ENCODE data around the gene GNL1. TPM values are rescaled to one million over a fixed set of nuclear protein-coding genes. Genes with fewer than 3 reads are reported as not detected.
A peak's percentile ranks its signal among the peaks of the same experiment; 100 is the strongest.

The GNL1 gene
- total RNA-seq, 1 experiment from 2014 or later: 42.1 TPM

DNA sequence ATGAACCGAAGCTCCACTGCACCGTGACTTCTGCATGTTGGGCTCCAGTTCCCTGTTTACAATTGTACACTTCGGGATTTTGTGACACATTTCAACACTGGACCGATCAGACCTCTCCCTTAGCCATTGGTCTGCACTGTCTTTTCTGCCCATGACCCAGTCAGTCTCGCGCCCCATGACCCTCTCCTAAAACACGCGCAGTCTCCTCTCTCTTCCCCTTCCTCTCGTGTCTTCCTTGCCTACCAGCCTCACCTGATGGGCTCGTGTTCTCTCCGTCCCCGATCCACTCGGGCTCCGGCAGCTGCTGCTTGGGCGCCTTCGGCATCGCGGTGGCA is 14.4 kb upstream of the GNL1 start:
- DNase-seq (ENCODE audit: low spot score): no peak

DNA sequence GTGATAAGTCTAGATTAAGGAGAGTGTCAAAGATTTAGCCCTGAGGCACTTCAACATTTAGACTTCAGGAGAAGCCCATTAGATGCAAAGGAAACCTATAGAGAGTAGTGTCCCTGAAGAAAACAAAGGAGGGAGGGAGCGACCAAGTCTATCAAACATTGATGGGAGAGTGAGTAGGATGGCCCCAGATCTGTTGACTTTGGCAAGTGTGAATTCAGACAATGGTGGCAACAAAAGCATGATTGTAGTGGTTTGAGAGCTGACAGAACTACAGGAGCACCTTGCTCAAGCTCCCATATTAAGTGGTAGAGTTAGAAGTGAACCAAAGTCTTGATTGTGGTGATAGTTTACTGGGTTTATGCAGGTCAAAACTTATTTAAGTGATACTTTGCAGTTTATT is 14.0 kb upstream of the GNL1 start:
- no peak for DNase-seq (ENCODE audit: low spot score)

GRCh38 chr6:30568245-30568644 is 12.0 kb upstream of the GNL1 start:
- DNase-seq (ENCODE audit: low spot score): no peak

DNA sequence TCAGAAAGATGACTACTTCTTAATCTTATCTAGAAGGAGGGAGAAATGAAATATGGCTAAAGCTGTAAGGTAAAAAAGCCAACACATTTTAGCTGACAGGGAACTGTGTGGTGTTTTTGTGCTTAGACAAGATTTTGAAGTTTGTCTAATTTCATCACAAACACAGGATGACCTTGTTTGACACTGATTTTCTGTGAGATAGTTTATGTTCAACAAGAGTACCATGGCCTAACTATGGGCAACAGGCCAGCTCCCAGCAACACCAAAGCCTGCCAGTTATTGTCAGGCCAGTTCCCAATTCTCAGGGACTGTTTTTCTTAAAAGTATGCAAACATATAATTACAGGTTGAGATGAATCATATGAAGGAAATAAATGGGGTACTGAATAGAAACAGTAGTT is 9.5 kb upstream of the GNL1 start:
- DNase-seq (ENCODE audit: low spot score): no peak

DNA sequence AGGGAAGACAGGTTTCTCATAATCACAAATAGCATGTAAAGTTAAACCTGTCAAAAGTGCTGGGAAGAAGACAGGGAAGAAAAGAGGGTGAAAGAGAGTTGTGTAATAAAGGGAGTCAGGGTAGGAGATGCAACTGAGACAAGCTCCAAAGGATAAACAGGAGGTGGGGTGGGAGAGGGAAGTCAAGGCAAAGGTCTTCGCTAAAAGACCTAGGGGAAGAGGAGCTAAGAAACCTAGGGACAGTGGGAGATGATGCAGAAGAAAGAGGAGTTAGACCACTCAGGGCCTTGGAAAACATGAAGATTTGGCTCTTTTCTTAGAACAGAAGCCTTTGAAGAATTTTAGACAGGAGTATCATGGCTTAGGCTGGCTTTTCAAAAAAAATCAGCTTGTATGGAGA is 7.8 kb upstream of the GNL1 start:
- no peak for DNase-seq (ENCODE audit: low spot score)

DNA sequence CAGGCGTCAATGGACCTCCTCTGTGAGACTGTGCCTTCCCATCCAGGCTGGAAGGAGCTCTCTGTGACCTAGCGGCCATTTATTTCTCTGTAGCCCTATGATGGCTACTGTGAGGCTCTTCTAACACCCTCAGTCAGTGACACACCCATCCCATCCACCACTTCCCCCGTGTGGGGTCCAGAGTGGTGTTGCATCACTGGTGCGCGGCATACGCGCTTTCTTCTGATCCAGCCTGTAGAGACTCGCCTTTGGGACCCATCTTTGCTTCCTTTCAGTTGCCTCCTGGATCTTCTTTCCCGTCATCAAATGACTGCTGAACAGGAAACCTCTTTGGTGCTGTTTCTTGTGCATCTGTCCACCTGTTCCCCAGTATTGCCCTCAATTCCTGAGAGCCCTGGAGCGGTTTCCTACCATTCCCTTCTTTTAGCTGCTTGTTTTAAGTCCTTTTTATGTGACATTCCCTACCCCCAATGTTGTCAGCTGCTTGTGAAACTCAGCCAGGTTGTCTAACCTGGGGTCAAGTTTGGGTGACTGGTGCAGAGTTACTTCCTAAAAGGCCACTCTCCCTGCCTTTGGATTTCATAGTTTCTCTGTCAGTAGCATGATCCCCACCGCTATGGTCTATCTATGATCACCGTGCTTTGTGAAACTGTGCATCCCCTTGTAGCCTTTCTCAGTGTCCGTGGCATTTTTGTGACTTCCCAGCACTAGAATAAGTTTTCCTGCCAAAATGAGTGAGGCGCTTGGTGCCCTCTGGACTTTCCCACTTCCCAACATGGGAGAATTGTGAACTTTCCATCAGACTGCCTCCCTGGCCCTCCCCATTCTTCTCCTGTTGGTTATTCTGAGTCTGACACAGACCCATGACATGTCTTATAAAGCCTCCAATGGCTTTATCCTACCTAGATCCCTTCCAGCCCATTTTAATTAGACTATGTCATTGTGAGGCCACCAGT is 6.5 kb upstream of the GNL1 start:
- no peak for DNase-seq (ENCODE audit: low spot score)

DNA sequence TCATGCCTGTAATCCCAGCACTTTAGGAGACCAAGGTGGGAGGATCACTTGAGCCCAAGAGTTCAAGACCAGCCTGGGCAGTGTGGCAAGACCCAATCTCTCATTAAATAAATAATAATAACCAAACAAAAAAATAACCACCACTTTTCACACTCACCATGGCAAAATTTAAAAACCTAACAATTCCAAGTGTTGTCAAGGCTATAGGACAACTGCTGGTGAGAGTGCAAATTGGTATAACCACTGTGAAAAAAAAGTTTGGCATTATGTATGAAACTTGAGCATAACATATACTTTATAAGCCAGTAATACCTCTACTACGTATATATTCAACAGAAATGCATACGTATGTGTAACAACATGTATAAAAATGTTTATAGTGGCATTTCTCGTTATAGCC is 4.6 kb upstream of the GNL1 start:
- no peak for DNase-seq (ENCODE audit: low spot score)

- no peak for DNase-seq (ENCODE audit: low spot score)
Measured at GRCh38 chr6:30557683-30557981, 1.3 kb upstream of the GNL1 start.

- DNase-seq (ENCODE audit: low spot score): peak; percentile 92
Measured at GRCh38 chr6:30556906-30557682, 805 bp upstream of the GNL1 start, which contains the start of gene PRR3. Gene PRR3, plus strand, starts transcription at chr6:30557295. Its CDS starts 50 bp downstream, at chr6:30557345.

DNA sequence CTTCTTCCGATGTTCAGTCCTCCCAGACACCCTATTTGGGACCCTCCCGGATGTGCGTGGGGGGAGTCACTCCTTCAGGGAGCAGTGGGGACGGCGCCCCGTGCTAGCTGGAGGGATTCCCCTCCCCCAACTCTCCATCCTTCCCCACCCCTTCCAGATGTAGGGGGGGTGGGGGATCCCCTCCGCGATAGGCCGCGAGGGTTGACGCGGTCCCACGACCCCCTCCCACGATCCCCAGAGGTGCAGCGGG is 548 bp downstream of the GNL1 start:
- DNase-seq (ENCODE audit: low spot score): no peak

DNA sequence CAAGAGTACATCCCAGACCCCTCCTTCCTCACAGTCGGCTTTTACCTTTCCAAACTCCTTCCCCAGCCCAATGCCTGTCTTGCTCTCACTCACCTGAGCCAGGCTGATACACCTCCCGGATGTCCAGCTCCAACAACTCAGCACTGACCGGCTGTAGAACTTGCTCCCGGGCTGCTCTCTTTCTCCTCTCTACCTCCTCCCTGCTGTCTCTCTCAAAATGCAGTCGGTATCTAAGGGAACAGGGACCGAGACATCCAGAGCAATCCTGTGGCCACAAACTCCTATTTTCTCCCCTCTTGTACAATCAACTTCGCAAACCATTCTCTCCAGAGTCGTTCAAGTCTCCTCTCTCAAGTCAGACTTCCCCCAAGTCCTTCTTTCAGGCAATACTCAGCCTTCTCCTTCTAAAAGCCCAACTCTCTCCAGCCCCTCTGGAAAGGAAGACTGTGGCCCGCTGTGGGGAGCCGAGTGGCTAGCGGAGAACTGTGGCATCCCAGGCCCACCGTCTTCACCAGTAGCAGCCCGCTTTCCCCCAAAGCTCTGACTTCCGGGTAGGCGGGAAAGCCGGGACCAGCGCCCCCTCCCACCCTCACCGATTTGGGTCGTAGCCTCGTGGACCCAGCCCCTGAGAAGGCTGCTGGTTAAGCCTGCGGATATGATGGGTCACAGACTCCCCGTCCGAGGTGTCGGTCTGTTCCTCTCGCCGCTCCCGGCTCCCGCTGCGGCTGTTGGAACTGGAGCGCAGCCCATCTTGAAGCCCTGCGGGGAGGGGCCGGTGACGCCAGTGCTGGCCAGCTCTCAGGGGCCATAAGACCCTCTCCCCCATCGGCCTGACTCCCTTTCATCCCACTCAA is 1.1 kb downstream of the GNL1 start:
- DNase-seq (ENCODE audit: low spot score): no peak

GRCh38 chr6:30554404-30554803 is 1.9 kb downstream of the GNL1 start:
- no peak for DNase-seq (ENCODE audit: low spot score)

DNA sequence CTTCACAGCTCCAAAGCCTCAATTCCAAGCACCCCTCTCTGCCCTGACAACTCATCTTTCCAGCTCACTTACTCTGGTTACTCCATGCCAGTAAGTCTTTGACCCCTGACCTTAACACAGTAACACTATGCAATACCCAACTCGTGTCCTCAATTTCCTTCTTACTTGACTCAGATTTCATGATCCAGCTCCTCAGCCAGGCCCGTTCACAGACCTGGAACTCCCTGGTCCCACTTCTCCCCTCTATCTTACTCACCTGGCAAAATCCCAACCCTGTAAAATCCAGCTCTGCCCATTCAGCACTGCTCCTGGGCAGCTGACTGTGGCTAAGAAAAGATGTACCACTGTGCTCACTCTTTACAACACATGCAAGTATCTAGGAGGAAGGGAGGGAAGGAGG is 7.9 kb downstream of the GNL1 start:
- no peak for DNase-seq (ENCODE audit: low spot score)

DNA sequence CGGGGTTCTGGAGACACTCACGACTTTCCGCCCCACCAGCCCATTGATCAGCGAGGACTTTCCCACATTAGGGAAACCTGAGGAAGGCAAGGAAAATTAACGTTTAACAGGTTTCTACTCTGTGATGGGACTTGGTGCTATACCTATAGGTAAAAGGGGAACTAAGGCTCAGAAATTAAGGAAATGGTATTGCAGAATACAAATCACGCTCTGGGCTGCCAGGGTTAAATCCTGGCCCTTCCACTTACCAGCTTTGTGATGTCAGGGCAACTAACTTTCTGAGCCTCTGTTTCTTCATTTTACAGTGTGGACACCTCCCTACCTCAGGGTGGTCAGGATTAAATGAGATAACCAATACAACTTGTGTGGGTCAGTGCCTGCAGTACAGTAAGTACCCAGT is 8.8 kb downstream of the GNL1 start:
- DNase-seq (ENCODE audit: low spot score): no peak

DNA sequence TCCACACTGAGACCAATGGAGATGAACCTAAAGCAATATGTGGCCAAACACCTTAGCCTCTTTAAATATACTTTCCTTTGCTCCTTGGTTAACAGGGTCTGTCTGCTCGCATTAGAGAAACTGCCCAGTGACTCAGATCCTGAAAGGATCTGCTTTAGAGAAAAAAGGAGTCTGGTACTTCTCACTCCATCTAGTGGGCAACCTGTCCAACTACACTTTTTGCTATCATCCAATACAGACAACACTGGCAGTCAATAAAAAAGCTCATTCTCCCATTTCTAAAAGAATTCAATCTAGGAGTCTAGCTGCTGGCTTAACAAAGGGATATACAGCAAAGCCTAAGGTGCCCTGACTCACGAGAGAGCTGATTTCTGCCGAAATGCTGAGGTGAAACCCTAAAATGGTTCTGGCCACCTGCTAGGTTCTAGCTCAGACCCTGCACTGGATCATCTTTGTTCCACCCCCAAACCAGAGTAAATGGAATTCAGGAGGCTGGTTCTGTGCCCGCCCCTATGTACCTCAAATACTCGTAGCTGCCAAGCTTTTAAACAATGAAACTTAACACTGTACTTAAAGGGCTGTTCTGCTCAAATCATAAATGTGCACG is 11.5 kb downstream of the GNL1 start:
- DNase-seq (ENCODE audit: low spot score): peak; percentile 60

GRCh38 chr6:30543821-30544220 is 12.5 kb downstream of the GNL1 start:
- no peak for DNase-seq (ENCODE audit: low spot score)

- no peak for DNase-seq (ENCODE audit: low spot score)
Measured at GRCh38 chr6:30542915-30543314, 13.4 kb downstream of the GNL1 start.

DNA sequence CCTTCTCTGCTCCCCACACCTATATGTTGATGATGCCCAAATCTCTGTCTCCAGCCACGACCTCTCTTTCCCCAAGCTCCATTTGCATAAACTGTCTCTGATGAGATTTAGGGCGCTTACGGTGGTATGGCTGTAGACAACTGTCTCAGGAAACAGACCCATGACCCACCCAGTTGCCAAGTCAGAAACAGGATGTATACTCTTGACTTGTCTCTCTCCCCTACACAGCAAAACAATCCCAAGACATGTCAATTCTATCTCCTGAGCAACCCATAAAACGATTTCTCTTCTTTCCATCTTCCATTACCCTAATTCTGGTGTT is 13.9 kb downstream of the GNL1 start:
- no peak for DNase-seq (ENCODE audit: low spot score)

DNA sequence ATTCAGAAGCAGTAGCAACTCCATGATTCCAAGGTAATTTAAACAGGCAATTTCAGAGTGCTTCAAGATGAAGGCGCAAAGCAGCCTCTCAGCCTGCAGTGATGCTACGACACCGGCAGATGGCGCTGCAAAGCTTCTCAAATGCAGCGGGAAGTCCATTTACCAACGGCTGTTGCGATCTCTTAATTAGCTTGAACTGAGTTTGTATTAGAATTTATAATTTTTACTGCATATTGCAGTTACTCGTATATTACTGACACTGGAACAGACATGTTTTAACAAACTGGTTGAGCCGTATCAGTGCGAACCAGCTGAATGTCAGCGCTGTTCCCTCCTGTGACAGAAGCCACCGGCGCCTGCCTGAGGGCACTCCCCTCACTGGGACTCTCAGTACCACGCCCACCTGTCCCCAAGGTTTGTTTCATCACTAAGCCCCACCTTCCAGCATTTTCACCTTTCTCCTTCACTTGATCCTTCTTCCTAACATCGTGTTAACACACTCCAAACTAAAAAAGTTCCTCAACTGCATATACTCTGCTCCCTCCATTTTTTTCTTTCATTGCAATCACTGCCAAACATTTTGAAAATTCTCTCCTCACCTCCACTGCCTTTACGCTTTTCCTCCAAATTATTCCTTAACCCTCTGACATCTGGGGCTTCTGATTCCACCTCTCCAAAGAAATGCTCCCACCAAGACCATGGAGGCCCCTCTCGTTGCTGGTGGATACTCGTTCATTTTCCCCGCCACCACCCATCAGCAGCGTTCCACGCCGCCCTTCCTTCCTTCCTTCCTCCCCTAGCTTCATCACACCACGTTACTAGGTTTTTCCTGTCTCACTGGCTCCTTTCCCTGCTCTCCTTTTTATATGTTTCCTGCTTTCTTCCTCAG is 14.5 kb downstream of the GNL1 start:
- DNase-seq (ENCODE audit: low spot score): peak; percentile 75

DNA sequence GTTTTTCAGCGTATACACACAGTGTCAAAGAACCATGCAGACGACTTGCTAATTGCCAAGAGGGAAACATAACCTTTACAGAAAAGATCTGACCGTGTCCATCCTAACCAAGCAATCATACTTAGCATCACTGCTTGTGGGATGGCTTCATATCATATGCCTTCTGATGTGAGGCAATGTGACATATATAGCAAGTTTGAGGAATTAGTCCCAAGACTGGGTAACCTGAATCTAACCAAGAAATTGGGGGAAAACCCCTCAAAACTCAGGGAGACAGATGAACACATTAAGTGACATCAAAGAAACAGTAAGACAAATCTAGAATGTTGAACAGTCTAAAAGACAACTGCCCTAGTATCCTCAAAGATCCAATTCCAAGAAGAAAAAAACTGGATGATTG is 18.4 kb downstream of the GNL1 start:
- DNase-seq (ENCODE audit: low spot score): no peak

Data from H4 (cell line).